Stomach (tissue), 9 donors: ENCODE results near the gene ANKRD36B. TPM values are rescaled to one million over a fixed set of nuclear protein-coding genes. Genes with fewer than 3 reads are reported as not detected.
"Not testable (repeated sequence)": the region's sequence is repeated elsewhere in the genome, so short reads cannot be mapped to it uniquely, and the experiment has no call there.

Experiments used
- DNase-seq, 2 donors: peaks; one replicate each; pipeline versions ENCODE4 v3.0.0 to v3.0.0-alpha.2; 2013 to 2019
- H3K27ac ChIP-seq, 5 donors: fragments of 200-600 bp in 4 of 5; sonication (generic) in 4 of 5; one replicate each; pipeline ENCODE4 v1.5.1; 2013 to 2019; ENCODE audit warnings: mild to moderate bottlenecking in 1 of 5, moderate library complexity in 1 of 5
- H3K27me3 ChIP-seq, 3 donors: fragments of 200-600 bp; sonication (generic); one replicate each; pipeline ENCODE4 v1.5.1; 2017 to 2019; ENCODE audit warnings: mixed run types in 1 of 3
- H3K36me3 ChIP-seq, 4 donors: fragments of 200-600 bp; sonication (generic); 1 replicate in 3 of 4; 2 replicates in 1 of 4; pipeline ENCODE4 v1.5.1; 2016 to 2019
- H3K4me1 ChIP-seq, 4 donors: fragments of 200-600 bp; sonication (generic); one replicate each; pipeline ENCODE4 v1.5.1; 2016 to 2019
- H3K4me3 ChIP-seq, 4 donors: fragments of 200-600 bp; sonication (generic) in 3 of 4; one replicate each; pipeline ENCODE4 v1.5.1; 2016 to 2019; ENCODE audit warnings: mild to moderate bottlenecking in 1 of 4
- H3K9me3 ChIP-seq, 4 donors: fragments of 200-600 bp; sonication (generic); one replicate each; pipeline ENCODE4 v1.5.1; 2016 to 2019
- CTCF ChIP-seq, 7 experiments: fragments of 450-650 bp in 4 of 7; fragments of 200-600 bp in 3 of 7; sonication (generic) in 3 of 7; IDR thresholded peaks; one replicate each; pipeline ENCODE4 v1.5.1; 2016 to 2019; ENCODE audit warnings: antibody characterized with exemption in 7 of 7, control low read depth in 2 of 7, mild to moderate bottlenecking in 1 of 7
- POLR2AphosphoS5 ChIP-seq, 3 donors: sonication (generic); formaldehyde crosslinking; IDR thresholded peaks; one replicate each; pipeline ENCODE4 v1.6.1; 2016; ENCODE audit warnings: antibody characterized with exemption in 3 of 3
- WGBS, 5 donors: extraction: QIAGEN DNeasy Blood & Tissue Kit in 3 of 5; methylation state at CpG; one replicate each; pipeline versions ENCODE4 v1.1.5 to v1.1.7; 2013 to 2018; 5-methylcytosine and 5-hydroxymethylcytosine counted together
- intact Hi-C: fragments of 100-400 bp; cut with DNase I; formaldehyde crosslinking; loops from one replicate; pipeline ENCODE4 v1.15.1; 2023; ENCODE audit warnings: low total_unique reads
- polyA plus RNA-seq, 3 donors: library from polyadenylated mRNA; stranded (reverse); fragments of 200-250 nt; gene quantifications; one replicate each; pipeline ENCODE4 v1.2.3, GENCODE V29; 2013
- total RNA-seq, 5 donors: library from RNA; depleted of rRNA; stranded (reverse); fragments of >200 nt; gene quantifications; one replicate each; pipeline versions ENCODE4 v1.1.0 to v1.2.3, GENCODE V29; 2014 to 2016
- donor health status: healthy with polysubstance abuse.
- donor health status: Bipolar disorder and iron deficiency.
- donor health status: healthy.

The ANKRD36B gene
- total and polyA plus RNA-seq, 8 donors = 8.7 to 188 (median 44.0) TPM

GRCh38 chr2:97608745-97609144, 19.1 kb upstream of the ANKRD36B start:
- H3K27me3 ChIP-seq, H3K4me1 ChIP-seq, H3K27ac ChIP-seq, H3K9me3 ChIP-seq, H3K4me3 ChIP-seq, H3K36me3 ChIP-seq, DNase-seq, intact Hi-C loops: not testable (repeated sequence)
- 86 to 94% (median 89%) methylated on average over 3 to 4 of the region's 4 CpGs for WGBS, 5 donors

- H3K4me1 ChIP-seq, H3K9me3 ChIP-seq, intact Hi-C loops, DNase-seq, H3K36me3 ChIP-seq, H3K4me3 ChIP-seq, H3K27me3 ChIP-seq, H3K27ac ChIP-seq: not testable (repeated sequence)
- 55 to 85% (median 63%) methylated on average over 2 to 3 of the region's 12 CpGs; no CpG with 5 or more reads in 2 of the 5 donors for WGBS, 5 donors
Observed at GRCh38 chr2:97605524-97606339, 16.1 kb upstream of the ANKRD36B start.

- H3K27me3 ChIP-seq, H3K27ac ChIP-seq, H3K4me3 ChIP-seq, H3K4me1 ChIP-seq, DNase-seq, intact Hi-C loops, H3K9me3 ChIP-seq, H3K36me3 ChIP-seq: not testable (repeated sequence)
- WGBS, 5 donors = 70 to 100% (median 76%) methylated on average over 2 to 4 of the region's 8 CpGs; no CpG with 5 or more reads in 1 of the 5 donors
Observed at GRCh38 chr2:97605109-97605508, 15.4 kb upstream of the ANKRD36B start.

GRCh38 chr2:97601537-97601936, 11.9 kb upstream of the ANKRD36B start:
- H3K27ac ChIP-seq, H3K9me3 ChIP-seq, H3K4me3 ChIP-seq, DNase-seq, H3K4me1 ChIP-seq, H3K27me3 ChIP-seq, intact Hi-C loops, H3K36me3 ChIP-seq: not testable (repeated sequence)
- WGBS, 5 donors = 38 to 80% (median 60%) methylated on average over 1 to 9 of the region's 10 CpGs

- WGBS, 5 donors = 90 to 100% (median 93%) methylated on average over 3 to 4 of the region's 4 CpGs
- intact Hi-C loops = loop anchor here (10.0 kb wide), 1 partner anchor 99 kb away; no protein-coding TSS in a partner anchor
Observed at GRCh38 chr2:97596180-97596579, 6.5 kb upstream of the ANKRD36B start.

GRCh38 chr2:97593520-97593919, 3.8 kb upstream of the ANKRD36B start:
- not testable (repeated sequence) for H3K36me3 ChIP-seq, H3K27me3 ChIP-seq, H3K4me3 ChIP-seq, H3K9me3 ChIP-seq, H3K27ac ChIP-seq, DNase-seq, H3K4me1 ChIP-seq
- WGBS, 5 donors = 77 to 92% (median 90%) methylated on average over 3 of the region's 3 CpGs
- intact Hi-C loops = loop anchor here (10.0 kb wide), 1 partner anchor 101 kb away; no protein-coding TSS in a partner anchor

More at GRCh38 chr2:97596180-97596579, 6.5 kb upstream of the ANKRD36B start:
- H3K9me3 ChIP-seq, H3K4me3 ChIP-seq, H3K27me3 ChIP-seq, H3K36me3 ChIP-seq, H3K27ac ChIP-seq, DNase-seq, H3K4me1 ChIP-seq: not testable (repeated sequence)

GRCh38 chr2:97590515-97591394, 1.1 kb upstream of the ANKRD36B start:
- intact Hi-C loops = loop anchor here (10.0 kb wide), 1 partner anchor 104 kb away; no protein-coding TSS in a partner anchor
- H3K9me3 ChIP-seq, H3K36me3 ChIP-seq, H3K27me3 ChIP-seq, H3K4me1 ChIP-seq: not testable (repeated sequence)
- Histone ChIP-seq H3K27ac (peak overlapping the region; percentile 88 to 100 (median 96)), H3K4me3 (peak overlapping the region; percentile 57 to 72 (median 60))
- DNase-seq = peak; percentile 87 to 92
- TF ChIP-seq CTCF (IDR thresholded peaks at IDR 0.05) (peak; percentile 61 to 99 (median 94)), POLR2AphosphoS5 (IDR thresholded peaks at IDR 0.05) (peak in 1 of 3 donors; percentile 52)
- 0 to 8% (median 2%) methylated on average over 9 to 33 of the region's 33 CpGs for WGBS, 5 donors

- H3K36me3 ChIP-seq, intact Hi-C loops, H3K4me1 ChIP-seq, H3K9me3 ChIP-seq, DNase-seq, H3K27me3 ChIP-seq: not testable (repeated sequence)
- H3K27ac ChIP-seq = peak overlapping the region; percentile 72 to 97 (median 91)
- 0 to 3% (median 0%) methylated on average over 2 to 9 of the region's 14 CpGs for WGBS, 5 donors
- peak overlapping the region; percentile 57 to 72 (median 60) for H3K4me3 ChIP-seq
Observed at GRCh38 chr2:97589257-97589597, 450 bp downstream of the ANKRD36B start.

GRCh38 chr2:97565674-97566073, 24.0 kb downstream of the ANKRD36B start:
- intact Hi-C loops, H3K4me3 ChIP-seq, DNase-seq, H3K27ac ChIP-seq, H3K9me3 ChIP-seq, H3K4me1 ChIP-seq, H3K27me3 ChIP-seq, H3K36me3 ChIP-seq: not testable (repeated sequence)
- 58 to 84% (median 71%) methylated on average over 2 to 3 of the region's 3 CpGs for WGBS, 5 donors

- H3K36me3 ChIP-seq = peaks cover 8 to 83% (median 68%) of the 10 kb centered on the region in 4 donors
- H3K9me3 ChIP-seq, H3K27ac ChIP-seq, H3K4me3 ChIP-seq, intact Hi-C loops, H3K27me3 ChIP-seq: not testable (repeated sequence)
- WGBS, 5 donors = 80 to 93% (median 90%) methylated on average over 3 of the region's 3 CpGs
- DNase-seq = peak in 1 of 2 donors; percentile 2
- peaks cover 0 to 11% (median 0%) of the 10 kb centered on the region in 4 donors for H3K4me1 ChIP-seq
Observed at GRCh38 chr2:97552406-97552805, 37.3 kb downstream of the ANKRD36B start.
